Heart right ventricle (tissue), 16 donors: ENCODE results near the gene TEX22. TPM values are rescaled to one million over a fixed set of nuclear protein-coding genes. Genes with fewer than 3 reads are reported as not detected.

Experiments used
- ATAC-seq, 8 donors: fragments of 200-7000 bp; cut with Tn5 transposase; one replicate each; pipeline ENCODE4 v1.9.1; 2020; ENCODE audit warnings: mild to moderate bottlenecking in 8 of 8, moderate library complexity in 8 of 8, moderate number of reproducible peaks in 1 of 8
- DNase-seq, 2 donors: peaks; one replicate each; pipeline ENCODE4 v3.0.0-alpha.2; 2020
- H3K27ac ChIP-seq, 10 donors: fragments of 200-600 bp; sonication (generic) in 2 of 10; one replicate each; pipeline versions ENCODE4 v1.5.0 to v1.8.0; 2020 to 2022; ENCODE audit warnings: mild to moderate bottlenecking in 3 of 10
- H3K27me3 ChIP-seq, 7 donors: fragments of 200-600 bp; one replicate each; pipeline ENCODE4 v1.8.0; 2021 to 2022; ENCODE audit warnings: mild to moderate bottlenecking in 2 of 7
- H3K36me3 ChIP-seq, 9 donors: fragments of 200-600 bp; sonication (generic) in 1 of 9; one replicate each; pipeline versions ENCODE4 v1.5.0 to v1.8.0; 2020 to 2022; ENCODE audit warnings: mild to moderate bottlenecking in 2 of 9
- H3K4me1 ChIP-seq, 9 donors: fragments of 200-600 bp; sonication (generic) in 1 of 9; one replicate each; pipeline versions ENCODE4 v1.5.0 to v1.8.0; 2020 to 2022; ENCODE audit warnings: mild to moderate bottlenecking in 4 of 9
- H3K4me3 ChIP-seq, 10 donors: fragments of 200-600 bp; sonication (generic) in 2 of 10; one replicate each; pipeline versions ENCODE4 v1.5.0 to v1.8.0; 2020 to 2022; ENCODE audit warnings: mild to moderate bottlenecking in 7 of 10, moderate library complexity in 2 of 10
- H3K9me3 ChIP-seq, 11 donors: fragments of 200-600 bp in 10 of 11; sonication (generic) in 2 of 11; one replicate each; pipeline versions ENCODE4 v1.5.0 to v1.8.0; 2013 to 2022; ENCODE audit warnings: mild to moderate bottlenecking in 2 of 11, control low read depth in 1 of 11, moderate library complexity in 1 of 11
- WGBS, 2 donors: extraction: QIAGEN DNeasy Blood & Tissue Kit; methylation state at CpG; one replicate each; pipeline ENCODE4 v1.1.7; 2013; ENCODE audit warnings: inconsistent platforms in 1 of 2; 5-methylcytosine and 5-hydroxymethylcytosine counted together
- intact Hi-C, 10 donors: fragments of 100-400 bp; cut with DNase I; formaldehyde crosslinking; loops; one replicate each; pipeline versions ENCODE4 v1.11.1 to v1.14.2; 2022
- polyA plus RNA-seq, 2 donors: library from polyadenylated mRNA; stranded (reverse); fragments of 200-250 nt; gene quantifications; one replicate each; pipeline ENCODE4 v1.2.3, GENCODE V29; 2013
- total RNA-seq, 10 donors: library from RNA; stranded (reverse); fragmentation: NEBNext Ultra II Directional in 3 of 10; extraction: Animal tissue kit (Norgen Biotek cat#: 25700) in 3 of 10; gene quantifications; one replicate each; pipeline versions ENCODE4 v1.2.1 to v1.2.4, GENCODE V29; 2021 to 2023
- TF ChIP-seq, protein P1 (sequence below), 9 donors: fragments of 200-600 bp; sonication (generic) in 2 of 9; IDR thresholded peaks; one replicate each; pipeline versions ENCODE4 v1.5.0 to v1.8.0; 2021 to 2022; ENCODE audit warnings: antibody characterized with exemption in 9 of 9, mild to moderate bottlenecking in 5 of 9, moderate library complexity in 1 of 9
- donor health status: Arrhythmogenic right ventricular cardiomyopathy.
- donor health status: ischemic (EF 13 %, LVEDD 7.1; RV severe dilation, severe dysfunction).
- donor health status: healthy with polysubstance abuse.
- donor health status: DM: no; HTN: yes; CAD: no.
- donor health status: DM: no; HTN: no; CAD: no.
- donor health status: ischemic (EF 25% LVEDD 6.9; RV normal size, moderate dysfunction).
- donor health status: ischemic (EF 25% LVEDD 5.7; RV mildly dilated, moderate dysfunction).
- donor health status: healthy.
- donor health status: DM: yes; HTN: yes; CAD: no.
- donor health status: Ischemic cardiomyopathy.
- donor health status: ischemic (EF 35%, LVEDD 5.7; RV mildly dilated, moderate dysfunction).
- donor health status: nonischemic (EF 11% LVEDD 7.7; RV severe dilation, severe dysfunction).
- donor health status: DM: yes; HTN: yes; CAD: no.
- donor health status: PGD.
- donor health status: ischemic (EF 29% LVEDD 5.4; RV normal size, mild dysfunction).
- donor health status: nonischemic (EF 23%, LVEDD 6.1; RV moderate dilation, normal function).

The TEX22 gene
- total and polyA plus RNA-seq, 12 donors, result 0.07 to 2.0 (median 0.66) TPM; not detected in 2

DNA sequence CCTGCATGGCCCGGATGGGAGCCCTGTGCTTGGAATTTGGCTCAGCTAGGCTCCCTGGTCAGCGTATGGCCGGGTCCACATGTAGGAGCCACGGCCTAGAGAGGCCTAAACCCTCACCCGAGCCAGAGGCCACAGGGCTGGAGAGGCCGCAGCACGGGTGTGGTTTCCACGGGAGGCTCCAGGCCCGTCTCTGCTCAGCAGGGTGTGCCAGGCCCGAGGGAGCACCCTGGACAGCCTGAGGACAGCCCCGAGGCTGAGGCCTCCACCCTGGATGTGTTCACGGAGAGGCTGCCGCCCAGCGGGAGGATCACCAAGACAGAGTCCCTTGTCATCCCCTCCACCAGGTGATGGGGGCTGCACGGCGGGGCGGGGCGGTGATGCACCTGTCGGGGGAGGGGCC is 17.6 kb upstream of the TEX22 start:
- ATAC-seq, result no peak
- intact Hi-C loops, result loop anchor here in 1 of 10 donors (5.0 kb wide), 1 partner anchor 62 kb away; no protein-coding TSS in a partner anchor
- TF ChIP-seq, protein P1, sequence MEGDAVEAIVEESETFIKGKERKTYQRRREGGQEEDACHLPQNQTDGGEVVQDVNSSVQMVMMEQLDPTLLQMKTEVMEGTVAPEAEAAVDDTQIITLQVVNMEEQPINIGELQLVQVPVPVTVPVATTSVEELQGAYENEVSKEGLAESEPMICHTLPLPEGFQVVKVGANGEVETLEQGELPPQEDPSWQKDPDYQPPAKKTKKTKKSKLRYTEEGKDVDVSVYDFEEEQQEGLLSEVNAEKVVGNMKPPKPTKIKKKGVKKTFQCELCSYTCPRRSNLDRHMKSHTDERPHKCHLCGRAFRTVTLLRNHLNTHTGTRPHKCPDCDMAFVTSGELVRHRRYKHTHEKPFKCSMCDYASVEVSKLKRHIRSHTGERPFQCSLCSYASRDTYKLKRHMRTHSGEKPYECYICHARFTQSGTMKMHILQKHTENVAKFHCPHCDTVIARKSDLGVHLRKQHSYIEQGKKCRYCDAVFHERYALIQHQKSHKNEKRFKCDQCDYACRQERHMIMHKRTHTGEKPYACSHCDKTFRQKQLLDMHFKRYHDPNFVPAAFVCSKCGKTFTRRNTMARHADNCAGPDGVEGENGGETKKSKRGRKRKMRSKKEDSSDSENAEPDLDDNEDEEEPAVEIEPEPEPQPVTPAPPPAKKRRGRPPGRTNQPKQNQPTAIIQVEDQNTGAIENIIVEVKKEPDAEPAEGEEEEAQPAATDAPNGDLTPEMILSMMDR (IDR thresholded peaks at IDR 0.05), result no peak
- Histone ChIP-seq H3K27ac (no peak overlapping the region), H3K9me3 (no peaks in the 10 kb centered on the region), H3K27me3 (no peaks in the 10 kb centered on the region), H3K36me3 (peaks cover 0 to 62% (median 14%) of the 10 kb centered on the region in 9 donors), H3K4me1 (peaks cover 0 to 3% (median 0%) of the 10 kb centered on the region in 9 donors), H3K4me3 (no peak overlapping the region)
- DNase-seq, result no peak
- 84 to 89% methylated on average over 19 of the region's 19 CpGs for WGBS, 2 donors

DNA sequence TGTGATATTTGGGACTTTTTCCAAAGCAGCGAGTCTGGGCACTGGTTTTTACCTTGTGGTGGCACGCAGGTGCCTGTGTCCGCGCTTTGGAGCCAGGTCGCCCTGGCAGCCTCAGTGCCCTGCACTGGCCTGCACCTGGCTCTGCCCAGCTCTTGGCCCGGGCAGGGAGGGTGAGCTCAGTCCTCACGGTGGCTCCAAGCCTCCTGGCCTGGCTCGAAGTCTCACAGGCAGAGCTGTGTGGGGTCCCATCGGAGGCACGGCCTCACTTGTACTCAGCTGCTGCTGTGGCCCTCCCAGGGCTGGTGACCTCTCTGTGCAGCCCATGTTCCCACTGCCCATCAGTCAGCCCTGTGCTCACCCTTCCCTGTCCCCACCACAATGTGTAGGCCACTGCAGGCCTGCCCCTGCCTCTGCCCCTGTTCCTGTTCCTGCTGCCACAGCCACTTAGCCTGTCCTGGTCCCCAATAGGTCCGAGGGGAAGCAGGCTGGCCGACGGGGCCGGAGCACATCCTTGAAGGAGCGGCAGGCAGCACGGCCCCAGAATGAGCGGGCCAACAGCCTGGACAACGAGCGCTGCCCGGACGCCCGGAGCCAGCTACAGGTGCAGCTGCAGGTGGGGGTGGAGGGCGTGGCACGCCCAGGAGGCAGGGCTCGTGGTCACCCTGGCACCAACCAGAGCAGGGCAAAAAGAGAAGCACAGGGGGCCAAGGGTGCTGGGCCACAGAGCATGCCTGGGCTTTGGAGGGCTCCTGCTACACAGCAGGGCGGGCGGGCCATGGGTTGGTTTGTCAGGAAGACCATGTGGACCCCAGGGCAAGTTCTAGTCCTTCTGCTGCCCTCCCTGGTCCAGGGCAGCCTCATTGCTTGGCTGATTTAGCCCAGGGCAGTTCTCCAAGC is 16.6 kb upstream of the TEX22 start:
- Histone ChIP-seq H3K4me1 (peaks cover 0 to 5% (median 0%) of the 10 kb centered on the region in 9 donors), H3K27ac (no peak overlapping the region), H3K36me3 (peaks cover 0 to 71% (median 14%) of the 10 kb centered on the region in 9 donors), H3K9me3 (no peaks in the 10 kb centered on the region), H3K4me3 (no peak overlapping the region), H3K27me3 (no peaks in the 10 kb centered on the region)
- TF ChIP-seq, protein P1 (IDR thresholded peaks at IDR 0.05), result no peak
- no peak for ATAC-seq
- WGBS, 2 donors, result 92% methylated on average over 27 of the region's 27 CpGs
- DNase-seq, result no peak
- intact Hi-C loops, result loop anchor here in 1 of 10 donors (5.0 kb wide), 1 partner anchor 61 kb away; no protein-coding TSS in a partner anchor

DNA sequence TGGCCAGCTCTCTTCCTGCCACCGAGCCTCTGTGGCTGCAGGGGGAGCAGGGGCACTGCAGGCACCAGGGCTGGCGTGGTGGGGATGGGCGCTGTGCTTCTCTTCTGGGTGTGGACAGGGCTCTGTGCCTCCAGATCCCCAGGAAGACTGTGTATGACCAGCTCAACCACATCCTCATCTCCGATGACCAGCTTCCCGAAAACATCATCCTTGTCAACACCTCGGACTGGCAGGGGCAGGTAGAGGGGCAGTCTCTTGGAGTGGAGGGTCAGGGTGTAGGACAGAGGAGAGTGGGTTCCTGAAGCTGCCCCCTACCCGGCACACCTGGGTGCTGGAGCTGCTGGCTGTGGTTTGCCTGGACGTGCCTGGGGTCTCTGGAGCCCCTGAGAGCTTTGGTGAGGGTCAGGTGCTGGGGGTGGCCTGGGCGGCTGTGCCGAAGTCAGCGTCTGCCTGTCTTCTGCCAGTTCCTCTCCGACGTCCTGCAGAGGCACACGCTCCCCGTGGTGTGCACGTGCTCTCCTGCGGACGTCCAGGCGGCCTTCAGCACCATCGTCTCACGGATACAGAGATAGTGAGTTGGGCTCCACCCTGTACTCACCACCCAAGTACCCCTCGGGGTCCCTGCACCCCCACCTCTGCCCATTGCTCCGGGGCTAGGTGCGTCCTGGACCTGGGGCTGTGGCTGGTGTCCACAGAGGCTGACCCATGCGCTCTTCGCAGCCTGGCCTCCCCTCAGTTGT is 15.8 kb upstream of the TEX22 start:
- DNase-seq (no peak), ATAC-seq (no peak)
- H3K27me3 ChIP-seq, result no peaks in the 10 kb centered on the region
- TF ChIP-seq, protein P1 (IDR thresholded peaks at IDR 0.05), result no peak
- H3K36me3 ChIP-seq, result peaks cover 0 to 79% (median 14%) of the 10 kb centered on the region in 9 donors
- no peak overlapping the region for H3K4me3 ChIP-seq
- no peaks in the 10 kb centered on the region for H3K9me3 ChIP-seq
- peaks cover 0 to 5% (median 0%) of the 10 kb centered on the region in 9 donors for H3K4me1 ChIP-seq
- 94 to 95% methylated on average over 26 of the region's 26 CpGs for WGBS, 2 donors
- H3K27ac ChIP-seq, result no peak overlapping the region
- intact Hi-C loops, result loop anchor here in 1 of 10 donors (5.0 kb wide), 1 partner anchor 60 kb away; no protein-coding TSS in a partner anchor

DNA sequence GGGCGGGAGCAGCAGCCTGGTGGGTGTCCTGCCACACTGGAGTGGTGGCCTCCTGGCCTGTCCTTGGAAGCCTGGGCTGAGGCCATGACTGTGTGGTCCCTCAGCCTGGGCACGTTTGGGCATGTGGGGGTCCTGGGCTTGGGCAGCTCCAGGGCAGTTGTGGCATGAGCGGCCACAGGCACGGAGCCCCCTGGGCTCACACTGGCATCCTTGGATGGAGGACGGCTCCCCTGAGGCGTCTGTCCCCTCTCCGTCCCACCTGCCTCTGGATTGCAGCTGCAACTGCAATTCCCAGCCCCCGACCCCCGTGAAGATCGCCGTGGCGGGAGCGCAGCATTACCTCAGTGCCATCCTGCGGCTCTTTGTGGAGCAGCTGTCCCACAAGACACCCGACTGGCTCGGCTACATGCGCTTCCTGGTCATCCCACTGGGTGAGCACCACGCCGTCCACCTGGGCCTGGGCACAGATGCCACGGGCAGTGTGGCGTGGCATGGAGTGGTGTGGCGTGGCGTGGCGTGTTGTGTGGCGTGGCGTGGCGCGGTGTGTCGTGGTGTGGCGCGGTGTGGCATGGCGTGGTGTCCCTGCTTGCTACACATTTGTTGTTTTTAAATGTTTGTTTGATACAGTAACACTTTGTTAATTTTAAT is 15.1 kb upstream of the TEX22 start:
- Histone ChIP-seq H3K4me1 (peaks cover 0 to 12% (median 0%) of the 10 kb centered on the region in 9 donors), H3K27ac (no peak overlapping the region), H3K27me3 (no peaks in the 10 kb centered on the region), H3K9me3 (no peaks in the 10 kb centered on the region), H3K36me3 (peaks cover 0 to 86% (median 14%) of the 10 kb centered on the region in 9 donors), H3K4me3 (no peak overlapping the region)
- ATAC-seq (no peak), DNase-seq (no peak)
- intact Hi-C loops, result loop anchor here in 1 of 10 donors (5.0 kb wide), 1 partner anchor 59 kb away; no protein-coding TSS in a partner anchor
- TF ChIP-seq, protein P1 (IDR thresholded peaks at IDR 0.05), result no peak
- WGBS, 2 donors, result 98% methylated on average over 32 of the region's 32 CpGs
